ENCODE measurements around the gene PDPR.
"Not testable (repeated sequence)": the region's sequence is repeated elsewhere in the genome, so short reads cannot be mapped to it uniquely, and the experiment has no call there.

DNA sequence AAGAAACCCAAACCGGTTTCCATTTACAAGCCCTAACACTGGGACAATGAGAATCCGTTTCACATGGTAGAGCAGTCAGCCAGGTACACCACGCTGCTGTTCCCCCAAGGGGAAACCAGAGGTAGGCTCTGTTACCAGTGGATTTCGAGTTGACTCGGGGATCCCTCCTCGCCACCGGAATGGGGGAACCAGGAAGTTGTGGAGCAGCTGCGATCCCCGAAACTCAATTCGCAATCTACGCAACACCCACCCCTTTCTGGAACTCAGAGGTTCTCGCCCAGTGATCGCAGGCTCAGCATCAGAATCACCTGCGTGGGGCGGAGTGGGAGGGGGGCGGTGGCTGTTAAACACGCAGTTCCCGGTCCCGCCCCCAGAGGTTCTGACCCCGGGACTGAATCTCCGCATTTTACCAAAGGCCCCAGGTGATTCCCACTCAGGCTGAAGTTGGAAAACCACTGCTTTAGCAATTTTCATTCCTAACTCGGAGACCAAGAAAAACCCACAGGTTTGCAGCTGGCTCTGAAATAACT lies 49.2 kb upstream of the PDPR start:
- not testable (repeated sequence) for TF ChIP-seq TAF1 (IDR thresholded peaks at IDR 0.05; ENCODE audit: borderline replicate concordance, low read depth, low read length); POLR2A (IDR thresholded peaks at IDR 0.05; ENCODE audit: low read depth, low read length)

Data from GM12892 (cell line).